PC-9 (cell line): ENCODE measurements around the gene AASS. TPM values are rescaled to one million over a fixed set of nuclear protein-coding genes. Genes with fewer than 3 reads are reported as not detected.

Experiments used
- BruUV-seq: library from RNA; stranded (reverse); fragments of 400-500 nt; replicated peaks from 2 replicates; lab custom pipeline; 2021; lab: Mats Ljungman, UMichigan
- CTCF ChIA-PET: fragments of 300-600 bp; sonication (Branson Sonifier 250); formaldehyde crosslinking; loops from one replicate; lab custom pipeline; 2022; ENCODE audit warnings: antibody characterized with exemption; lab: Charles Lee
- POLR2A ChIA-PET: fragments of 300-600 bp; sonication (Branson Sonifier 250); formaldehyde crosslinking; loops from one replicate; lab custom pipeline; 2022; ENCODE audit warnings: antibody characterized with exemption; ENCODE audit not compliant: unreplicated experiment; lab: Charles Lee
- DNase-seq, 2 experiments: peaks; one replicate each; pipeline versions ENCODE4 v3.0.0 to v3.0.0-alpha.2; 2015 to 2022; ENCODE audit warnings: mixed read lengths in 1 of 2
- H2AFZ ChIP-seq: fragments of 200-600 bp; sonication (generic); 2 replicates; pipeline ENCODE4 v1.8.1; 2017; ENCODE audit warnings: antibody characterized with exemption
- H3F3A ChIP-seq: fragments of 200-600 bp; sonication (generic); 2 replicates; pipeline ENCODE4 v1.8.1; 2017; ENCODE audit warnings: antibody characterized with exemption, mild to moderate bottlenecking, low read depth; ENCODE audit not compliant: insufficient read depth
- H3K27ac ChIP-seq: fragments of 200-600 bp; sonication (generic); 2 replicates; pipeline ENCODE4 v1.6.1; 2016; ENCODE audit warnings: mixed run types
- H3K27me3 ChIP-seq: fragments of 200-600 bp; sonication (generic); 2 replicates; pipeline ENCODE4 v1.6.1; 2016; ENCODE audit warnings: low read depth, mixed run types; ENCODE audit not compliant: insufficient read depth
- H3K36me3 ChIP-seq: fragments of 200-600 bp; sonication (generic); 2 replicates; pipeline ENCODE4 v1.6.1; 2016; ENCODE audit warnings: low read depth, mixed run types
- H3K4me1 ChIP-seq: fragments of 200-600 bp; sonication (generic); replicated peaks from 2 replicates; pipeline ENCODE4 v1.6.1; 2016; ENCODE audit warnings: mixed run types; ENCODE audit not compliant: insufficient read depth
- H3K4me2 ChIP-seq: fragments of 200-600 bp; sonication (generic); 2 replicates; pipeline ENCODE4 v1.6.1; 2017; ENCODE audit warnings: mixed run types
- H3K4me3 ChIP-seq: fragments of 200-600 bp; sonication (generic); 2 replicates; pipeline ENCODE4 v1.6.1; 2016; ENCODE audit warnings: mixed run types
- H3K79me2 ChIP-seq: fragments of 200-600 bp; sonication (generic); 2 replicates; pipeline ENCODE4 v1.6.1; 2017; ENCODE audit warnings: low read depth, mixed run types
- H3K9me2 ChIP-seq: fragments of 200-600 bp; sonication (generic); 2 replicates; pipeline ENCODE4 v1.8.1; 2017; ENCODE audit warnings: mild to moderate bottlenecking; ENCODE audit not compliant: insufficient read depth
- H3K9me3 ChIP-seq: fragments of 200-600 bp; sonication (generic); 2 replicates; pipeline ENCODE4 v1.8.1; 2016; ENCODE audit warnings: low read depth; ENCODE audit not compliant: insufficient read depth
- H4K20me1 ChIP-seq: fragments of 200-600 bp; sonication (generic); 2 replicates; pipeline ENCODE4 v1.8.1; 2017; ENCODE audit not compliant: insufficient read depth
- EZH2 ChIP-seq: fragments of 200-600 bp; sonication (generic); IDR thresholded peaks from 2 replicates; pipeline ENCODE4 v1.8.0; 2017; ENCODE audit warnings: antibody characterized with exemption, low read depth
- intact Hi-C: fragments of 100-400 bp; cut with micrococcal nuclease; formaldehyde crosslinking; loops from one replicate; pipeline ENCODE4 v1.10.0; 2022; ENCODE audit not compliant: unreplicated experiment
- total RNA-seq: library from RNA; stranded (reverse); gene quantifications from 2 replicates; pipeline ENCODE4 v1.2.3, GENCODE V29; 2021
- TF ChIP-seq, protein P1 (sequence below): fragments of 200-600 bp; sonication (generic); conservative IDR thresholded peaks from 2 replicates; pipeline ENCODE4 v1.6.1; 2017; ENCODE audit warnings: mixed run types, antibody characterized with exemption, mild to moderate bottlenecking, moderate library complexity

Gene AASS
- total RNA-seq, 1 experiment from 2014 or later, result 8.5 TPM

- ChIA-PET POLR2A (no interaction called here), CTCF (no interaction called here)
- Histone ChIP-seq H2AFZ (no peak overlapping the region), H3F3A (no peaks in the 10 kb centered on the region), H3K9me2 (no peaks in the 10 kb centered on the region), H3K4me2 (no peak overlapping the region), H3K27me3 (no peaks in the 10 kb centered on the region), H3K4me1 (no peaks in the 10 kb centered on the region), H4K20me1 (no peaks in the 10 kb centered on the region), H3K4me3 (no peak overlapping the region), H3K36me3 (no peaks in the 10 kb centered on the region), H3K9me3 (no peaks in the 10 kb centered on the region), H3K79me2 (no peaks in the 10 kb centered on the region), H3K27ac (no peak overlapping the region)
- intact Hi-C loops, result no loop called here
- no peak for TF ChIP-seq EZH2
- TF ChIP-seq, protein P1, sequence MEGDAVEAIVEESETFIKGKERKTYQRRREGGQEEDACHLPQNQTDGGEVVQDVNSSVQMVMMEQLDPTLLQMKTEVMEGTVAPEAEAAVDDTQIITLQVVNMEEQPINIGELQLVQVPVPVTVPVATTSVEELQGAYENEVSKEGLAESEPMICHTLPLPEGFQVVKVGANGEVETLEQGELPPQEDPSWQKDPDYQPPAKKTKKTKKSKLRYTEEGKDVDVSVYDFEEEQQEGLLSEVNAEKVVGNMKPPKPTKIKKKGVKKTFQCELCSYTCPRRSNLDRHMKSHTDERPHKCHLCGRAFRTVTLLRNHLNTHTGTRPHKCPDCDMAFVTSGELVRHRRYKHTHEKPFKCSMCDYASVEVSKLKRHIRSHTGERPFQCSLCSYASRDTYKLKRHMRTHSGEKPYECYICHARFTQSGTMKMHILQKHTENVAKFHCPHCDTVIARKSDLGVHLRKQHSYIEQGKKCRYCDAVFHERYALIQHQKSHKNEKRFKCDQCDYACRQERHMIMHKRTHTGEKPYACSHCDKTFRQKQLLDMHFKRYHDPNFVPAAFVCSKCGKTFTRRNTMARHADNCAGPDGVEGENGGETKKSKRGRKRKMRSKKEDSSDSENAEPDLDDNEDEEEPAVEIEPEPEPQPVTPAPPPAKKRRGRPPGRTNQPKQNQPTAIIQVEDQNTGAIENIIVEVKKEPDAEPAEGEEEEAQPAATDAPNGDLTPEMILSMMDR, result no peak
- DNase-seq, result no peak
- no TSS peak for BruUV-seq
These were observed 97.6 kb downstream of the AASS start for GRCh38 chr7:122046402-122046801.

GRCh38 chr7:122040147-122040546 is 103.9 kb downstream of the AASS start:
- Histone ChIP-seq H3K9me2 (no peaks in the 10 kb centered on the region), H3K27ac (no peak overlapping the region), H4K20me1 (no peaks in the 10 kb centered on the region), H3K79me2 (no peaks in the 10 kb centered on the region), H2AFZ (peak overlapping the region; percentile 42), H3K9me3 (no peaks in the 10 kb centered on the region), H3F3A (no peaks in the 10 kb centered on the region; the same call in 1 of the 2 replicates), H3K4me3 (no peak overlapping the region), H3K4me1 (peaks cover 12% of the 10 kb centered on the region; the same call in 1 of the 2 replicates), H3K36me3 (no peaks in the 10 kb centered on the region), H3K4me2 (peak overlapping the region; percentile 54), H3K27me3 (no peaks in the 10 kb centered on the region)
- POLR2A ChIA-PET, result no interaction called here
- no TSS peak for BruUV-seq
- peak in 1 of 2 experiments; percentile 27 for DNase-seq
- CTCF ChIA-PET, result no interaction called here
- intact Hi-C loops, result no loop called here
- no peak for TF ChIP-seq EZH2
- TF ChIP-seq, protein P1, result no peak

GRCh38 chr7:122038904-122039303 is 105.1 kb downstream of the AASS start:
- peaks cover 12% of the 10 kb centered on the region; the same call in 1 of the 2 replicates for H3K4me1 ChIP-seq
- no peaks in the 10 kb centered on the region for H4K20me1 ChIP-seq
- ChIA-PET CTCF (no interaction called here), POLR2A (no interaction called here)
- H3K9me3 ChIP-seq, result no peaks in the 10 kb centered on the region
- no peak overlapping the region for H3K4me2 ChIP-seq
- H3K27me3 ChIP-seq, result no peaks in the 10 kb centered on the region
- TF ChIP-seq, protein P1, result no peak
- TF ChIP-seq EZH2, result no peak
- intact Hi-C loops, result no loop called here
- no peaks in the 10 kb centered on the region; the same call in 1 of the 2 replicates for H3F3A ChIP-seq
- no peak overlapping the region for H3K27ac ChIP-seq
- H3K4me3 ChIP-seq, result no peak overlapping the region
- H2AFZ ChIP-seq, result peak overlapping the region; percentile 70
- no peaks in the 10 kb centered on the region for H3K36me3 ChIP-seq
- no peaks in the 10 kb centered on the region for H3K79me2 ChIP-seq
- DNase-seq, result no peak
- no TSS peak for BruUV-seq
- H3K9me2 ChIP-seq, result no peaks in the 10 kb centered on the region
